ENCODE results near the gene CHRNB1. TPM values are rescaled to one million over a fixed set of nuclear protein-coding genes. Genes with fewer than 3 reads are reported as not detected.

Gene CHRNB1
- total RNA-seq, 1 experiment from 2014 or later, result 1.7 TPM

DNA sequence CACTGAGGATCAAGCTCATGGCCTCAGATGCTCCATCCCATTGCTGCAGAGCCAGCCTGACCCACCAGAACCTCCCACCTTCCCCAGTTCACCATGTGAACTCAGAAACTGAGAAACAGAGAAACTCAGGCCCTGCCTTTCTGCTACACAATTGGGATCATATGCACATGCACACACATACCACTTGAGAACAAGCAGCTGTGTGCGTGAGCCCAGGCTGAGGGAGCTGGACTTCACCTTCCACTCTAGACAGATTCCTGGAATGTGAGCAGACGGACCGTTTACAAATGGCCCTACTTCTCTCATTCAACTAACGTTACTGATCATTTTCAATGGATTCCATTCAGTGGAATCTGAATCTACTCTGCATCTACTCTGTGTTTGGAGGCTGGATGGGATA lies 21.2 kb upstream of the CHRNB1 start:
- no TSS peak for BruUV-seq (replicated peaks)
- H3K4me3 ChIP-seq (ENCODE audit: low read depth, low read length), result no peak overlapping the region
- ChIA-PET POLR2A (no interaction called here), CTCF (no interaction called here)
- Mint-ChIP-seq H3K4me1 (ENCODE audit: low read depth, unreplicated experiment) (no peaks in the 10 kb centered on the region), H3K4me3 (ENCODE audit: unreplicated experiment) (no peak overlapping the region), H3K36me3 (ENCODE audit: insufficient read depth, unreplicated experiment) (no peaks in the 10 kb centered on the region), H3K27me3 (ENCODE audit: insufficient read depth, unreplicated experiment) (no peaks in the 10 kb centered on the region), H3K9me3 (ENCODE audit: unreplicated experiment) (no peaks in the 10 kb centered on the region), H3K27ac (ENCODE audit: unreplicated experiment) (no peak overlapping the region)
- DNase-seq, result no peak
- intact Hi-C loops (cut with micrococcal nuclease; ENCODE audit: unreplicated experiment), result no loop called here
- H3K4me1 ChIP-seq, result no peaks in the 10 kb centered on the region
- no peaks in the 10 kb centered on the region for H3K36me3 ChIP-seq (ENCODE audit: control insufficient read depth, insufficient read depth, low read length)
- no peaks in the 10 kb centered on the region for H3K9me3 ChIP-seq
- TF ChIP-seq, protein P1, sequence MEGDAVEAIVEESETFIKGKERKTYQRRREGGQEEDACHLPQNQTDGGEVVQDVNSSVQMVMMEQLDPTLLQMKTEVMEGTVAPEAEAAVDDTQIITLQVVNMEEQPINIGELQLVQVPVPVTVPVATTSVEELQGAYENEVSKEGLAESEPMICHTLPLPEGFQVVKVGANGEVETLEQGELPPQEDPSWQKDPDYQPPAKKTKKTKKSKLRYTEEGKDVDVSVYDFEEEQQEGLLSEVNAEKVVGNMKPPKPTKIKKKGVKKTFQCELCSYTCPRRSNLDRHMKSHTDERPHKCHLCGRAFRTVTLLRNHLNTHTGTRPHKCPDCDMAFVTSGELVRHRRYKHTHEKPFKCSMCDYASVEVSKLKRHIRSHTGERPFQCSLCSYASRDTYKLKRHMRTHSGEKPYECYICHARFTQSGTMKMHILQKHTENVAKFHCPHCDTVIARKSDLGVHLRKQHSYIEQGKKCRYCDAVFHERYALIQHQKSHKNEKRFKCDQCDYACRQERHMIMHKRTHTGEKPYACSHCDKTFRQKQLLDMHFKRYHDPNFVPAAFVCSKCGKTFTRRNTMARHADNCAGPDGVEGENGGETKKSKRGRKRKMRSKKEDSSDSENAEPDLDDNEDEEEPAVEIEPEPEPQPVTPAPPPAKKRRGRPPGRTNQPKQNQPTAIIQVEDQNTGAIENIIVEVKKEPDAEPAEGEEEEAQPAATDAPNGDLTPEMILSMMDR (IDR thresholded peaks at IDR 0.05; ENCODE audit: insufficient read depth in 1 of 2, low read depth in 1 of 2, low read length in 1 of 2, severe bottlenecking in 1 of 2, unreplicated experiment in 1 of 2), result no peak
- no peaks in the 10 kb centered on the region for H3K27me3 ChIP-seq (replicated peaks; ENCODE audit: control insufficient read depth, insufficient read depth, low read length)

DNA sequence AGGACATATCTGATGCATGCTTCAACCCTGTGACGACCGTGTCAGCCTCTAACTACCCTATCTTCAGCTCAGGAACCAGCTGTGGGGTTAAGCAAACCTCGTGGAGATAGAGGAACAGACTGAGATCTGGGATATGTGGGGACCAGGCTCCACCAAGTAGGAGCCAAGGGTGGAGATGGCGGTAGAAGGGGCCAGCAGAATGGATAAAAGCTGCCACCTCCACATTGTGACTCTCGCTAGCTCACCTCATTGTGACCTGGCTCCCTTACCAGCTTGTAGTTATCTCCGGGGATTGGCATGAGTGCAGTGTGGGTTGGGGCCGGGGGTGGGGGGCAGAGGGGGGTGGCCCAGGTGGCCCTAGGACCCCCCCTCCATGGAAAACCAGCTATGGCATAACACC lies 19.5 kb upstream of the CHRNB1 start, which contains the start of gene SPEM2:
Gene SPEM2 (plus strand): TSS at position 301 of the 400 bp plus-strand sequence. CDS start 73 bp downstream, at position 374.
- POLR2A ChIA-PET, result interaction anchor here (0.5 kb wide), 1 partner anchor 54 kb away, joined by 6 read pairs; the partner anchor contains the start of gene ZBTB4
- no peak for DNase-seq
- no peak within 1 kb of the TSS for H3K4me3 Mint-ChIP-seq (ENCODE audit: unreplicated experiment)
- H3K27me3 ChIP-seq (replicated peaks; ENCODE audit: control insufficient read depth, insufficient read depth, low read length), result no peaks in the 10 kb centered on the region
- H3K9me3 Mint-ChIP-seq (ENCODE audit: unreplicated experiment), result no peaks in the 10 kb centered on the region
- H3K4me1 ChIP-seq, result no peaks in the 10 kb centered on the region
- no peak within 1 kb of the TSS for H3K4me3 ChIP-seq (ENCODE audit: low read depth, low read length)
- intact Hi-C loops (cut with micrococcal nuclease; ENCODE audit: unreplicated experiment), result no loop called here
- H3K36me3 ChIP-seq (ENCODE audit: control insufficient read depth, insufficient read depth, low read length), result no peaks in the 10 kb centered on the region
- no peaks in the 10 kb centered on the region for H3K27me3 Mint-ChIP-seq (ENCODE audit: insufficient read depth, unreplicated experiment)
- no peak within 1 kb of the TSS for H3K27ac Mint-ChIP-seq (ENCODE audit: unreplicated experiment)
- no TSS peak for BruUV-seq (replicated peaks)
- TF ChIP-seq, protein P1 (IDR thresholded peaks at IDR 0.05; ENCODE audit: insufficient read depth in 1 of 2, low read depth in 1 of 2, low read length in 1 of 2, severe bottlenecking in 1 of 2, unreplicated experiment in 1 of 2), result no peak
- H3K4me1 Mint-ChIP-seq (ENCODE audit: low read depth, unreplicated experiment), result no peaks in the 10 kb centered on the region
- CTCF ChIA-PET, result interaction anchor here (0.6 kb wide), 1 partner anchor 80 kb away, joined by 3 read pairs; no protein-coding TSS in a partner anchor
- no peaks in the 10 kb centered on the region for H3K9me3 ChIP-seq
- H3K36me3 Mint-ChIP-seq (ENCODE audit: insufficient read depth, unreplicated experiment), result no peaks in the 10 kb centered on the region

DNA sequence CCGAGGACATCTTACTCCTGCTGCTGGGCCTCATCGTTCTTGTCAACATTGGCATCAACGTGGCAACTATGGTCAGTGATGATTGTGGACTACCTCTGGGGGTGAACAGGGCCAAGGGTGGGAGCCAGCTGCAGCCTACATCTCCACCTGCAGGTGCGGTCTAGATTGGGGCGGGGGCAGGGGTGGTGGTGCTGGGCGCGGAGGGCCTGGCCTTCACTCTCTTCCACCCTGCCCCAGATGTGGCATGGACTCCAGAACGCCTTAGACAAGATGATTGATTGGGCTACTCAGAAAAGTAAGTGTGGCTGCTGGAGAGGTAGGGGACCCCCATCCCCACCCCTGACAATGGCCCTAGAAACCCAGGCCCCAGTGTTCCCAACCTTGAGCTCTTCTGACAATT lies 19.1 kb upstream of the CHRNB1 start:
- intact Hi-C loops (cut with micrococcal nuclease; ENCODE audit: unreplicated experiment), result no loop called here
- no peaks in the 10 kb centered on the region for H3K4me1 ChIP-seq
- TF ChIP-seq, protein P1 (IDR thresholded peaks at IDR 0.05; ENCODE audit: insufficient read depth in 1 of 2, low read depth in 1 of 2, low read length in 1 of 2, severe bottlenecking in 1 of 2, unreplicated experiment in 1 of 2), result no peak
- no peaks in the 10 kb centered on the region for H3K9me3 ChIP-seq
- no peak overlapping the region for H3K27ac Mint-ChIP-seq (ENCODE audit: unreplicated experiment)
- DNase-seq, result no peak
- no peaks in the 10 kb centered on the region for H3K36me3 ChIP-seq (ENCODE audit: control insufficient read depth, insufficient read depth, low read length)
- POLR2A ChIA-PET, result interaction anchor here (0.5 kb wide), 1 partner anchor 54 kb away, joined by 6 read pairs; the partner anchor contains the start of gene ZBTB4
- H3K4me3 Mint-ChIP-seq (ENCODE audit: unreplicated experiment), result no peak overlapping the region
- H3K4me1 Mint-ChIP-seq (ENCODE audit: low read depth, unreplicated experiment), result no peaks in the 10 kb centered on the region
- H3K9me3 Mint-ChIP-seq (ENCODE audit: unreplicated experiment), result no peaks in the 10 kb centered on the region
- H3K36me3 Mint-ChIP-seq (ENCODE audit: insufficient read depth, unreplicated experiment), result no peaks in the 10 kb centered on the region
- no TSS peak for BruUV-seq (replicated peaks)
- H3K27me3 Mint-ChIP-seq (ENCODE audit: insufficient read depth, unreplicated experiment), result no peaks in the 10 kb centered on the region
- CTCF ChIA-PET, result interaction anchor here (0.6 kb wide), 1 partner anchor 81 kb away, joined by 3 read pairs; no protein-coding TSS in a partner anchor
- no peak overlapping the region for H3K4me3 ChIP-seq (ENCODE audit: low read depth, low read length)
- no peaks in the 10 kb centered on the region for H3K27me3 ChIP-seq (replicated peaks; ENCODE audit: control insufficient read depth, insufficient read depth, low read length)

Measured in Caco-2 (cell line).